Jurkat, Clone E6-1 (cell line): ENCODE measurements around the gene CABLES2.

Experiments used
- DNase-seq: peaks from one replicate; pipeline ENCODE4 v3.0.0-alpha.2; 2011; ENCODE audit warnings: low read depth, low spot score
- H3K4me3 ChIP-seq: 2 replicates; pipeline ENCODE4 v1.5.1; 2011; ENCODE audit warnings: mild to moderate bottlenecking, low read length, control low read depth, moderate library complexity

The CABLES2 gene

DNA sequence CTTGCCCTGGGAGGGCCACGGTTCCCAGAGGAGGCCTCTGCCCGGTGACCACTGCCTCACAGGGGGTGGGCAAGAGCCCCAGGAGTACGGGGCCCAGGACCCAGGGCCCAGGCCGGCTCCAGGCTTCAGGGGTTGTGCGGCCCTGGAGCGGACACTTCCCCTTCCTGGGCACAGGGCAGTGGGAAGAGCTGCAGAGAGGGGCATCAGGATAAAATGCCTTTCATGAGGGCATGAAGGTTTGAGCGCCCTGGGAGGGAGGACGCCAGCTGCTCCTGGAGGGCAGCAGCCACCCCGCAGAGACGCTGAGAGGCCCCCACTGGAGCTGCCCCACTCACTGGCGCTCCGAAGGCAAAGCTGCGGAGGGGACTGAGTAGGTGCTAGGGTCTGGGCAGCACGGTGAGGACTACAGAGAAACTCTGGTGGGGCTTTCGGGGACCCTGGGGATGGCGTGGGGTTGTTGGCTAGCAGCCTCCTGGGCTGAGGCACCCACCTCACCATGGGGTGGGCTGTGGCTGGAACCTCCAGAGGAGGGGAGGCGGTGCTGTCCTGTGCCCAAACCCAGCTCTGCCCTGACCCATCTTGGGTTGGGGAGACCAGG lies 50.4 kb downstream of the CABLES2 start:
- no peak overlapping the region for H3K4me3 ChIP-seq
- no peak for DNase-seq

DNA sequence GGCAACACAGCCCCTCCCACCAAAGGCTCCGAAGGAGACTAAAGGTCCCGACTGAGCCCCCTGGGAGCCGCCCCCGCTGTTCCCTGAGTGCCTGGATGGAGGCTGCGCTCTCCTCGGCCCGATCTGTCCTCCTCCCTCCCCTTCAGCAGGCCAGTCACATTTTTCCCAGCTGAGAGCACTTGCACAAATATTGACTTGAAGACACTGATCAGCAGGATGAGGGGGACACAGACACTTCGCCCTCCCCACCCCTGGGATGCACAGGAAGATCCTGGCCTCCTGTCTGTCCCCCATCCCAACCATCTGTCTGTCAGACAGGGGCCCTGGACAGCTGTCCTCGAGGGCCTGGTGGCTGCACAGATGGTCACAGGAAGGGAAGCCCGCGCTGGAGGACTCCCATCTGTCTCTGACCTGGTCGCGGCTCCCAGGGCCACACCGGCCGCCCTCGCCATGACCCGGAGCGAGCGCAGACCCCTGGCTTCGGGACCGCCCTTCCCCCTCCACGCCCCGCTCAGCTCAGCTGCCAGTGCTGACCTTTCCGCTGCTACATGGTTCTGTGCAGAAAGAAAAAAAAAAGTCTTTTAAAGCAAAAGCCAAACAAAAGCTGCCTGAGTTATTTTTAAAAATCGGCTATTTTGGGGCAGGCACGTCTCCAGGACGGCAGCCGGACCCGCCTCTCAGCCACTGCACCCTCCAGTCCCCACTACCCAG lies 51.1 kb downstream of the CABLES2 start:
- no peak overlapping the region for H3K4me3 ChIP-seq
- DNase-seq: no peak

DNA sequence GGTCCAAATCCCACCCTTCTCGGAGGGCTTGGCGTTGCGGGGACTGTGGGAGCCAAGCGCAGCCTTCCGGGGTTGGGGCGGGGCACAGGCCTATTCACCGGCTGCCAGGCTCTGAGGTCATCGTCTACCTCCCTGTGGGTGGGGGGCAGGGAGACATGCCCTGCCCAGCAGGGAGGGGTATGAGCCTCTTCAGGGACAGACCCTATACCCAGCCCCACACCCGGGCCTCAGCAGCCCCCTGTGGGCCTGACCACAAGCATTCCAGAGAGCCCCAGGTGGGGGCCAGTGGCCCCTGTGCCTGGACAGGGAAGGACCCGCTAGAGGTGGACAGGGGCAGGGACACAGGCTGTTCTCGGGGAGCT lies 51.6 kb downstream of the CABLES2 start:
- H3K4me3 ChIP-seq: no peak overlapping the region
- no peak for DNase-seq

DNA sequence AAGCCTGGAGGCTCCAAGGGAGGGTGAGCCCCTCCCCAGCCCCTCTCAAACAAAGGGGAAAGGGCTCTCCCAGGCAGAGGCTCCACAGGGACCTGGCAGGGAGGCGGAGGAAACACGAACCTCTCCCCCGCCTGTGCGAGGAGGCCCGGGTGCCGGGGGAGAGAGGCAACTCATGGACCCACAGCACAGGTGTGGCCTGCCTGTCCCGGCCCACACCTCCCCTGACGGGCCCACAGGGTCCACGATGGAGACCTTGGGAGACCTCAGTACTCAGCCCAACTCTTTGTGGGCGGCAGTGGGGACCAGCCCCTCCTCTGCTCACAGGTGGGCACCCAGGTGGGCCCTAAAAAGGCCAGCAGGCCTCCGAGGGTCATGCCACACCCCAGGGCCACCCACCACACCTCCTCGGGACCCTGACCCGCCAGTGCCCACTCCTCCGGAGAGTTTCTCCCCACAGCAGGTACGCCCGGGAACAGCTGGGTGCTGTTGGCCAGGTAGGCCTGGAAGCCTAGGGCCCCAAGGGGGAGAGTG lies 52.2 kb downstream of the CABLES2 start:
- DNase-seq: no peak
- no peak overlapping the region for H3K4me3 ChIP-seq

DNA sequence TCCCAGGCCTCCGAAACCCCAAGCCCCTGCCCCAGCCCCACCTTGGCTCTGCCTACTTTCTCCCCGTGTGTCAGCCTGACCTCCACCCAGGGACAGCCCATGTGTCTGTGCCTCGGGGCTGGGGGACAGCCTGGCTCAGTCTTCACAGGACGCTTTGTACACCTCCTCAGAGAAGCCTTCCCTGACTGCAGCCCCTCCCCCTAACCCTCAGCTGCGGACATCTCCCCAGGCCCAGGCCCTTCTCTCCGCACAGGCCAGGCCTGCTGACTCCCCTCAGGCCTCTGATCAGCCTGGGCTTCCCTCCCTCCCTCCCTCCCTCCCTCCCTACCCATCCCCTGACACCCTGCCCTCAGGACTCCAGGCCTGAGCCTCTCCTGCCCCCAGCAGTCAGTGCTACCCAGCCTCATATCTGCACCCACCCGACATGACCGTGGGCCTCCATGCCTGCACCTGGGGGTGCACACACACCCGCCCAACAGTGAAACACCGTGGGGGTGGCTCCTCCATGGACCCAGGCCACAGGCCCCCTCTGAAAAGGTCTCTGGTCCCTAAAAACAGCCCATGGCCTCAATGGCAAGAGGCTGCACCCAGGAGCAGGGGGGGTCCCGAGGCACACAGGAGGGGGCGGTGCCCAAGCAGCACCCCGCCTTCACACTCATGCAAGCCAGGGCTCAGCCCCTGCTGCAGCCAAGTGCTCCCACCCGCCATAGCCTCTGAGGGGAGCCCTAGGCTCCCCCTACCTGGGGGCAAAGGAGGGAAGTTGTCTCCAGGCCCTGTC lies 52.9 kb downstream of the CABLES2 start:
- H3K4me3 ChIP-seq: no peak overlapping the region
- no peak for DNase-seq

DNA sequence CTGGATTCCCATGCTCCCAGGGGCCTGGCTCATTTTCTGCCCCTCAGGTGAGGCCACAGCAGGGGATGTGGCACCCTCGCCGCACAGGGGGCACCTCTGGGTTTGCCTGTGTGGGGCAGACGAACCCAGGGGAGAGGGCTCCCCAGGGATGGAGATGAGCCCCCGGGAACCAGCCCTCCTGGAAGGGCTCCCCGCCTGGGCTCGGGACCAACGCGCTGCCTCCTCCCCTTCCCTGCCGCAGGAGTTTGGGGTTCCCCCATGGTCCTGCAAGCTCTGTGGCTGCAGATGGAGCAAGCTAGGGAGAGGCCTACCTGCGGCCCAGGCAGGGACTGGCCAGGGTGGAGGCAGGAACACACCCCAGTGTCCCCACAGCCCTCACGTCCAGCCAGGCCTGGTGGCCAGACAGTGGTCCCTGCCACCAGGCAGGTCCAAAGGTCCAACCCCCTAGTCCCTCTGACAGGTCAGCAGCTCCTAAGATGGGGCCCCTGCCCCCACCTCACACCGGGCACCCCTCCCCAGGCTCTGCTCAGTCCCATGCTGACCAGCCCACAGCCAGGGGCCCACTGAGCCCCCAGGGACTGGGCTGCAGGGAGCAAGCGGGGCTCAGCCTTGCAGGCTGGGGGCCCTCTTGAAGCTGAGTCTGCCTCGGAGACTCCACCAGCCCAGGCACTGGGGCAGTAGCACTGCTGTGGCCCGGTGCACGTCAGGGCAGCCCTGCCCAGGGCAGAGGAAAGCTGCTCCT lies 53.6 kb downstream of the CABLES2 start:
- no peak overlapping the region for H3K4me3 ChIP-seq
- DNase-seq: no peak

DNA sequence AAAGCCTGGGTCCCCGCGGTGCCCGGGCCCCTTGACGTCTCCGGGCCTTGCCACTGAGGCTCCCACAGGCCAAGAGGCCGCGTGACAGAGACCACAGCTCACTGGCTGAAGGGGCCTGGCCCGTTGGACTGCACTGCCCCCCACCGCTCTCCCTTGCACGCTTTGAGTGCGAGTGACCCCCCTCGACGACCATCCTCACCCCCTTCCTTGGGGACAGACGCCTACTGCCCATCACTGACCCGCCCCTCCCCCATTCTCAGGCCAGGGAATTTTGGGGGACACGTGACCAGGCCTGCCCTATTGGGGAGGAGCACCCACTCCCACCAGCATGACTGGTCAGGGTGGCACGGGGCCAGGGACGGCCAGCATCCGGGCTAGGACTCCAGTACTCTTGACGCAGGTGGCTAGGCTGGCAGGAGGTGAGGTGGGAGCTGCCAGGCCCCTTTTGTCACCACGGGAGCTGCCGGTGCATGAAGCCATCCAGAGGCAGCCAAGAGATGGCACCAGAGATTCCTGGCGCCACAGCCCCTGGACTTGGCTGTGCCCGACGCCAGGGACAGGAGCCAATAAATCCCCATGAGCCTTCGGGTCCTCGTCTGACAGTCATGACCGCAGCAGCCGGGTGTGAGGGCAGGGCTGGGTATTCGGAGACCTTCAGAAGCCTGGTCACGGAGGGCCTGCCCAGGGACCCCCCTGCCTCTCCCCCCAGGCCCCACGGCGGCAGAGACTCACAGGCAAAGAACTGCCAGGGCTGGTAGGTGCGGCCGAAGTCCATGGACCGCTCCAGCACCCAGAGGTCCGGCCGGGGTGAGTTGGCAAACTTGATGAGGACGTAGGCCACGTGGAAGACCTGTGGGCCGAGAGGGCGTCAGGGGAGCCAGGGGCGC lies 54.4 kb downstream of the CABLES2 start:
- no peak overlapping the region for H3K4me3 ChIP-seq
- no peak for DNase-seq

DNA sequence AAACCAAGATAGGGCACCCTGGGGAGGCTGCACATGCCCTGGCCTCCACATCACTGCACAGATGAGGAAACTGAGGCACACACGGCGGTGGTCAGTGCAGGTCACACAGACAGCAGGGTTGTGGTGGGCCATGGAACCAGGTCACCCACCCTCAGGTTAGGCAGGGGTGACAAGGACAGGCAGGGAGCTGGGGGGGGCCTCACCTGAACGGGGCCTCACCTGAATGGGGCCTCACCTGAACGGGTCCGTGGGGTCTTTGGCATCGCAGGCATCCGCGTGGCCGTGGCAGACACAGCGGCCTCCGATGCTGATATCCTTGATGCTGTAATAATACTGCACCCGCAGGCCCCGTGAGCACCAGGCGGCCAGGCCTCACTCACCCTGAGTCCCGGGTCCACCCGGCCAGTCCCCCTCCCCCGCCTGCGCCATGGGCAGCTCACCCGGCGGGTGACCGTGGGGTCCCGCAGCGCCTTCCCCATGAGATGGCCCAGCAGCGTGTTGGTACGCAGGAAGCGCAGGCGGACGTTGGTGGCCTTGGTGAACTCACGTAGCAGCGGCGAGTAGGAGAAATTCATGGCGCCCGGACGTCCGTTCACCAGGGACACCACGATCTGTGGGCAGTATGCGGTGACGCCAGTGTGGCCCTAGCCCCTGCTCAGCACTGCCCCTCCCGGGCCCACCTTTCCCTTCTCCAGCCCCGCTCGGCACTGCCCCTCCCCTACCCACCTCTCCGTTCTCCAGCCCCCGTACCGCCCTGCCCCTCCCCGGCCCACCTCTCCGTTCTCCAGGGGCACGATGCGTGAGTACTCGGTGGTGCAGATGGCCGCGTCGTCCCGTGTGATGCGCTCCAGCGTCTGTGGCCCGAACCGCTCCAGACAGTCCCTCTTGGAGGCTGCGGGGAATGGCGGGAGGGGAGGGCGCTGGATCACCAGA lies 55.4 kb downstream of the CABLES2 start:
- DNase-seq: no peak
- no peak overlapping the region for H3K4me3 ChIP-seq

DNA sequence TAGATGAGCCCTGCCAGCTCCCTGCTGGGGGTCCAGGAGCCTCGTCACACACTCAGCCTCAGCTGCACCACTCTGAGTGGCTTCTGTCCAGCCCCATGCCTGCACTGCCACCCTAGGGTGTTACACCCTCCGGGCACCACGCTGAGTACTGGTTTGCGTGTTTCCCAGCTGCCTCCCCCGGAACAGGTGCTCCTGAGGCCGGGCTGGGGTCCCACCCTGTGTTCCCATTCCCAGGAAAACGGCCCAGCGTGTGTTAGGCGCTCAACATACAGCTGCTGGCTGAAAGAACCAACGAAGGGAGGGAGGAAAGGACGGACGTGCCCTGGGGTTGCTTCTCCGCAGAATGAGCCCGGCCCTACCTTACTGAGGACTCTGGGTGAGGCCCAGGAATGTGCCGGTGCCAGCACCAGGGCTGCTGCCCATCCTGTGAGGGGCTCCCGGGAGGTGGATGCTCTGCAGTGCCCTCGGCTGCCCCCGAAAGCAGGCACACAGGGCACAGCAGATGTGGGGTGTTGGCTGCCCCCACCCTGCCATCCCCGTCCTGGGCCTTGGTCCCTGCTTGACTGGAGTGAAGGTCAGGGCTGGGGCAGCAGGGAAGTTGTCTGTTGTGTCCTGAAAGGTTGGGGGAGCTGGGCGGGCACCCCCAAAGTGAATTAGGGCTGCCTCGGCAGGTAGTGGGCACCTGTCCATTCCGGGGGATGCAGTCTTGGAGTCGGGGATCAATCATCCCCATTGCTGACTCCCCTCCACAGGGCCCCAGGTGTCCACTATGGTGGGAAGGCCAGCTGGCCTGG lies 56.3 kb downstream of the CABLES2 start:
- H3K4me3 ChIP-seq: no peak overlapping the region
- DNase-seq: no peak

DNA sequence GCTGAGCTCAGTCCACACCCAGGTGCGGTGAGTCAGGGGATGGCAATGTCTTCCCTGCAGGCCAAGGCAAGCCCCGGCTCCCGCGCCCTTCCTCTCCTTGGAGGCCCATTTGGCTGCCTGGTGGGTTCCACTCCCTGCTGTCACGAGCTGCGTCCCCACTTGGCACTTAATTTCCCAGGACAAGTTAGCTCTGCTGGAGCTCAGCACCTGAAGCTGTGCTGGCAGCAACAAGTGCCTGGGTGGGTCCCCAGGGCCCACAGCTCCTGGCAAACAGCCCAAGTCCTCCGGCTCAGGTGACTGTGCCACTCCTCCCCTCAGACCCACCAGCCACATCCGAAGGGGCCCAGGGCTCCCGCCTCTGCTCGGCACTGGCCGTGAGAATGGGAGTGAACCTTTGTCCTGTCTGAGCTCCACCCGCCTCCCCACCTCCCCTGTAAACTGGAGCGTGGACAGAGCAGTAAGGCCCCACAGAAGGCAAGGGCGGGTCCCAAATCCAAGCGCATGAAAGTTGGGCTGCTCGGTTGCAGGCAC lies 56.9 kb downstream of the CABLES2 start:
- DNase-seq: no peak

DNA sequence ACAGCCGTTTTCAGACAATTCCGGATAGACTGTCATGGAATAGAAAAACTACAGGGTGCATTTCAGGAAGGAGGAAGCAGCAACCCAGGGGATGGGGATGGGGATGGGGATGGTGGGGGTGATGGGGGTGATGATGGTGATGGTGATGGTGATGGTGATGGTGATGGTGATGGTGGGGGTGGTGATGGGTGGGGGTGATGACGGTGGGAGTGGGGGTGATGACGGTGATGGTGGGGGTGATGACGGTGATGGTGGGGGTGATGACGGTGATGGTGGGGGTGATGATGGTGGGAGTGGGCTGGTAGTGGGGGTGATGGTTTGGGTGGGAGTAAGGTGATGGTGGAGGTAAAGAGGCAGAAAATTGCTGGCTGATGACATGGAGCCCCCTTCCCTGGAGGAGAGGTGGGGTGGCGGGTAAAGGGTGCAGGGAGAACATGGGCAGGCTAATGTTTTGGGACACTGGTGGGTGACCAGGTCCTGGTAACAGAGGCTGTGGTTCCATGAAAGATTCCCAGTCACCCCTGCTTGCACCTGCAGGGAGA lies 57.5 kb downstream of the CABLES2 start:
- no peak overlapping the region for H3K4me3 ChIP-seq

More for the DNA sequence above, 56.9 kb downstream of the CABLES2 start:
- H3K4me3 ChIP-seq: no peak overlapping the region

DNA sequence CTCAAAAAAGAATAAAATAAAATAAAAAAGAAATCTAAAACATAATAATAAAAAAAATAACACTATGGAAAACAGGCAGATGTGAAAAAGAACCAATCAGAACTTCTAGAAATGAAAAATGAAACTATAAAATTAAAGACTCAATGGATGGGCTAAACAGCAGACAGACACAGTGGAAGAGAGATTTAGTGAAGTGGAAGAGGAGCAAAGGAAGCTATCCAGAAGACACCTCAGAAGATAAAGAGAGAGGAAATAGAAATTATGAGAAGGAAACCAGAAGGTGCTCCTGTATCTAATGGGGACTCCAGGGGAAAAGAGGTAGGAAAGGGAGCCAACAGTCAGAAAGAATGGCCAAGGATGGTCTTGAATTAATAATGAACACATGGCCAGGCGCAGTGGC lies 58.5 kb downstream of the CABLES2 start:
- DNase-seq: no peak
- H3K4me3 ChIP-seq: no peak overlapping the region

More for the DNA sequence above, 57.5 kb downstream of the CABLES2 start:
- DNase-seq: no peak

DNA sequence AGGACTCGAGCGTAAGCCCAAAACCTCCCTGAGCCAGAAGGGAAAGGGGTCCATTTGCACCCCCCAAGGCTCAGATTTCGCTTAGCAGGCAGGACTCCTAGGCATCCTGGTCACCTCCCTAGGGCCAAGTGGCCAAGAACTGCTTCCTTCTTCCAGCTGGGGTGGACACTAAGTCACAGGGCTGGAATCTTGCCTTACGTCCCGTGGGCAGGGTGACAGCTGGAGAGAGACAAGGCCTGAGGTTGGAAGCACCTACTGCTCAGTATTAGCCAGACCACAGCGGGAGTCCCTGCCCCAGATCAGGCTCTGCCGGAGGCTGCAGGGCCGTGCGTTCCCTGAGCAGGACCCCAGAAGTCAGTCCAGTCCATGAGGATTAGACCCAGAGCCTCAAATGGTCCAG lies 59.6 kb downstream of the CABLES2 start:
- DNase-seq: no peak
- H3K4me3 ChIP-seq: no peak overlapping the region

DNA sequence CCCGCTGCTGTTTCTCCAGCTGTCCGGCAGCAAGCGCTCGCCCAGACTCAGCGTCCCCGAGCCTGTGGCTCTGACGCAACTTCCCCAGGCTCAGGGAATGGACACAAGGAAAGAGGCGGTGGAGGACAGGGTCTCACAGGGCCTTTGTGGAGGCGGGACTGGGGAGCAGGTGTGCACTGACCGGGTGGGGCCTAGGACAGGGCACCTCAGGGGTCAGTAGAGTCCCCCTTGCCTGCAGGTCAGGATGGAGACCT lies 60.0 kb downstream of the CABLES2 start:
- no peak overlapping the region for H3K4me3 ChIP-seq
- DNase-seq: no peak

DNA sequence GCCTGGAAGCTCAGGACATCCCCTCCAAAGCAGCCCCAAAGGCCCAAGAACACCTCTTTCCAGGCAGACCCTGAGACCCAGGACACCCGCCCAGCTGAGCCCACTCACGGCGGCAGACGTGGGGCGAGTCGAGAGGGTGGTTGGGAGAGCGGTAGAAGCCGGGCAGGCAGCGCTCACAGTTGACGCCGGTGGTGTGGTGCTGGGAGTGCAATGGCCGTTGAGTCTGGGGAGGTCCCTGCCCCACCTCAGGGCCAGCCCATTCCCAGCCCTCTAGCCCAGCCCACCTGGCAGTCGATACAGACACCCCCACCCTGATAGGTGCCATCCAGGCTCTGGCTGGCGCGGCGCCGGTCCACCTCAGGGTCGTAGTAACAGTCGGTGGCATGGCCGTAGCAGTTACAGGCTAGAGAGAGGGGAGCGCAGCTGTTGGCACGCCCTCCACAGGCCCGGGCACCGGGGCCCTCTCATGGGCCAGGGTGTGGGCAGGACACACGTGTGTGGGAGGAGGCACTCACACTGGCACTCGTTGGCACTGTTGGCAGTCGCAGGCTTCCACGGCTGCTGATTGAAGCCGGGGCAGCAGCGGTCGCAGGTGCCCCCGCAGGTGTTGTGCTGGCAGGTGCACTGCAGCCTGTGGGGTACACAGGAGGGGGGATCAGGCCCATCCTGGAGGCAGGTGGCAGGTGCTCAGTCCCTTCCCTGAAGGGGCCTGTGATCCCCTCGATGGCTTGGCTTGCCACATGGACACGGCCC lies 60.5 kb downstream of the CABLES2 start:
- H3K4me3 ChIP-seq: no peak overlapping the region
- DNase-seq: no peak
